Thymus (tissue), 11 donors: ENCODE measurements around the gene ARHGEF3. TPM values are rescaled to one million over a fixed set of nuclear protein-coding genes. Genes with fewer than 3 reads are reported as not detected.
"Not testable (repeated sequence)": the region's sequence is repeated elsewhere in the genome, so short reads cannot be mapped to it uniquely, and the experiment has no call there.

ENCODE experiments used
- DNase-seq, 9 donors: peaks; one replicate each; pipeline ENCODE4 v3.0.0-alpha.2; 2013; ENCODE audit warnings: low spot score in 9 of 9, low read depth in 6 of 9, missing footprints in 1 of 9
- H3K27ac ChIP-seq, 2 donors: one replicate each; pipeline ENCODE4 v1.5.1; 2013; ENCODE audit warnings: control low read depth in 1 of 2, low read depth in 1 of 2, low read length in 1 of 2, mild to moderate bottlenecking in 1 of 2, moderate library complexity in 1 of 2
- H3K27me3 ChIP-seq, 2 donors: one replicate each; pipeline ENCODE4 v1.5.1; 2013; ENCODE audit warnings: low read length in 1 of 2; ENCODE audit not compliant: control insufficient read depth in 2 of 2, insufficient read depth in 1 of 2
- H3K36me3 ChIP-seq, 2 donors: one replicate each; pipeline ENCODE4 v1.5.1; 2013; ENCODE audit warnings: low read length in 1 of 2, mild to moderate bottlenecking in 1 of 2, moderate library complexity in 1 of 2; ENCODE audit not compliant: control insufficient read depth in 2 of 2, insufficient read depth in 2 of 2
- H3K4me1 ChIP-seq, 2 donors: one replicate each; pipeline ENCODE4 v1.5.1; 2013; ENCODE audit warnings: low read length in 2 of 2; ENCODE audit not compliant: control insufficient read depth in 2 of 2, insufficient read depth in 2 of 2
- H3K4me3 ChIP-seq, 2 donors: one replicate each; pipeline ENCODE4 v1.5.1; 2013; ENCODE audit warnings: low read length in 2 of 2, control low read depth in 1 of 2, mild to moderate bottlenecking in 1 of 2
- H3K9me3 ChIP-seq, 2 donors: one replicate each; pipeline ENCODE4 v1.5.1; 2013; ENCODE audit warnings: low read length in 1 of 2, mild to moderate bottlenecking in 1 of 2; ENCODE audit not compliant: control insufficient read depth in 2 of 2, insufficient read depth in 1 of 2
- WGBS: extraction: QIAGEN DNeasy Blood & Tissue Kit; methylation state at CpG from one replicate; pipeline ENCODE4 v1.1.7; 2013; 5-methylcytosine and 5-hydroxymethylcytosine counted together
- polyA plus RNA-seq: library from polyadenylated mRNA; stranded (reverse); fragments of 200-250 nt; gene quantifications from one replicate; pipeline ENCODE4 v1.2.3, GENCODE V29; 2013
- total RNA-seq: library from RNA; stranded (reverse); fragments of 120-200 nt; gene quantifications from one replicate; pipeline ENCODE4 v1.2.4, GENCODE V29; 2013
- donor health status: healthy.

Gene ARHGEF3
- total and polyA plus RNA-seq, 2 donors = 26.7 to 31.5 TPM

DNA sequence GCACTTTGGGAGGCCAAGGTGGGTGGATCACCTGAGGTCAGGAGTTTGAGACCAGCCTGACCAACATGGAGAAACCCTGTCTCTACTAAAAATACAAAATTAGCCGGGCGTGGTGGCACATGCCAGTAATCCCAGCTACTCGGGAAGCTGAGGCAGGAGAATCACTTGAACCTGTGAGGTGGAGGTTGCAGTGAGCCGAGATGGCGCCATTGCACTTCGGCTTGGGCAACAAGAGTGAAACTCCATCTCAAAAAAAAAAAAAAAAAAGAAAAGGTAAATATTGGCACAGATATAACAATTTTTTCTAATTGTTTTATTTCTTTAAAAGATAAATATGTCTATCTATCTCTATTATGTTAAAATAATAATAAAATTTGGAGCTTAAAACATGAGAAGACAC, 94.3 kb downstream of the ARHGEF3 start:
- not testable (repeated sequence) for H3K9me3 ChIP-seq, H3K27me3 ChIP-seq, H3K4me3 ChIP-seq, H3K27ac ChIP-seq, H3K36me3 ChIP-seq, DNase-seq, H3K4me1 ChIP-seq
- WGBS = 98% methylated on average over 6 of the region's 6 CpGs

GRCh38 chr3:56706629-56707028, 95.1 kb downstream of the ARHGEF3 start:
- H3K4me3 ChIP-seq = no peak overlapping the region
- H3K4me1 ChIP-seq = no peaks in the 10 kb centered on the region
- DNase-seq = no peak
- no peaks in the 10 kb centered on the region for H3K36me3 ChIP-seq
- no peak overlapping the region for H3K27ac ChIP-seq
- H3K27me3 ChIP-seq = no peaks in the 10 kb centered on the region
- peaks cover 0 to 3% of the 10 kb centered on the region in 2 donors for H3K9me3 ChIP-seq

GRCh38 chr3:56704706-56705105, 97.0 kb downstream of the ARHGEF3 start:
- Histone ChIP-seq H3K4me1 (no peaks in the 10 kb centered on the region), H3K27ac (no peak overlapping the region), H3K9me3 (no peaks in the 10 kb centered on the region), H3K36me3 (no peaks in the 10 kb centered on the region), H3K4me3 (no peak overlapping the region), H3K27me3 (no peaks in the 10 kb centered on the region)
- WGBS = 86% methylated on average over 3 of the region's 3 CpGs
- no peak for DNase-seq

DNA sequence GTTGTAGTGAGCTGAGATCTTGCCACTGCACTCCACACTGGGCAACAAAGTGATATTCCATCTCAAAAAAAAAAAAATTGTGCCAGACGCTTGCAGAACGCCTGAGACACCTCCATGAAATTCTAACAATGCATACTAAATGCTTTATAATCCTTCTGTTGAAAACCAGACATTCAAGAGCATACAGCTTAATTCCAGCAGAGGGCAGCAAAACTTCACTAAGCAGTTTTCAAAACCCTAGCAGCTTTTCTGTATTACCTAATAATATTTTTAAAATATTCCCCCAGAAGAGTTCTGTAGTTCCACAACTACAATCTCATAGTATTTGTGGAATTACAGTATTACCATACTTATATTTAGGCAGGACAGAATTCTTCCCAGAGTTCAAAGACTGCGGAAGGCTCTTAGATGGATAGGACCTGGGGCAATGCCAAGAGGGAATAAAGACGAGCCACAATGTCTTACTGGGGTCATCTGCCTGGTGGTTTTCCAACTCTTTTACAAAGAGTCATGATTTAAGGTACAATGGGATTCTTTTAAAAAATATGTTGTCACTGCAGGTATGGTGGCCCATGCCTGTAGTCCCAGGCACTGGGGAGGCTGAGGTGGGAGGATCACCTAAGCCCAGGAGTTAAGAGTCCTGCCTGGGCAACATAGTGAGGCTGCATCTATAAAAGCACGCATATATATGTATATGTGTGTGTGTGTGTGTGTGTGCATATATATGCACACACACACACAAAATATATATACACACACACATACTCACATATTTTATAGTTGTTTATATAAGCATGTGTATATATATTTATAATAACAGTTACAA, 99.0 kb downstream of the ARHGEF3 start:
- H3K9me3 ChIP-seq = no peaks in the 10 kb centered on the region
- no peak overlapping the region for H3K4me3 ChIP-seq
- DNase-seq = peak in 8 of 9 donors; percentile 50 to 86 (median 73)
- H3K36me3 ChIP-seq = no peaks in the 10 kb centered on the region
- H3K27ac ChIP-seq = no peak overlapping the region
- H3K4me1 ChIP-seq = no peaks in the 10 kb centered on the region
- H3K27me3 ChIP-seq = no peaks in the 10 kb centered on the region
- 58% methylated on average over 5 of the region's 5 CpGs for WGBS

- Histone ChIP-seq H3K27ac (no peak overlapping the region), H3K36me3 (no peaks in the 10 kb centered on the region)
- 67% methylated on average over 4 of the region's 4 CpGs for WGBS
Measured at GRCh38 chr3:56700151-56700550, 101.6 kb downstream of the ARHGEF3 start.

DNA sequence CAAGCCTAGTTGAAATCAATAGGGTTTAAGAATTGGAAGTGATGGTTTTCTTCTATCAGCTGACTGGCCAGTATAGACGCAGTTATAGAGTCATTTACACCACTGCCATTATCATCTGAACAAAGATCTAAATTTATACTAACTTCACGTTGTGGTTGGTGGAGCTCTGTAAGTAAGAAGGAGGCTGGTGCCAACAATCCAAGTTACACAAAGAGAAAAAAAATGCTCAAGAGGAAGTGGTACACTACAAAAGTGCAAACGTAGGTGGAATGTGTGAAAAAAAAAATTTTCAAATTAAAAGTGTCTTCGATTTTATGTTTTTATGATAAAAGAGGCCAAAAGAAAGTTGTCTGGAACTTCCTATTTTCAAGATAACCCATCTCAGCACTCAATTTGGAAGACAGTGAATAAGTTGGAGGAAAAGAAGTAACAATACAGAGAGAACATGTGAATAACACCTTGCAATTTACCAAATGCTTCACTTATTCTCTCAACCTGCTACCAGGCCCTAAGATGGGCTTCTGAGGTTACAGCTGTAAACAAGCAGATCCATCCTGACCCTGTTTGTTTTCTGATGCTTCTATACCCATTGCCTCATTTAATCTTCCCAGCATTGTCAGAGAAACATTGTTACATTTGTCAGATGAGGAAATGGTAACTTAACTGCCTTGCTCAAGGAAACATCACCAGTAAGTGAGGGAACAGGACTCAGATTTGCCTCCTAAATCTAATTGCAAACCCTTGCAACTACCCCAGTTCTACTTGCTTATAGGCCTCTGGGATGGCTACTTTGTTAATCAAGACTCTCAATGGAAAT, 106.7 kb downstream of the ARHGEF3 start:
- peak in 3 of 9 donors; percentile 37 to 77 (median 41) for DNase-seq
- 4% methylated on average over 4 of the region's 4 CpGs for WGBS

More at GRCh38 chr3:56700151-56700550, 101.6 kb downstream of the ARHGEF3 start:
- no peak overlapping the region for H3K4me3 ChIP-seq
- peaks cover 3% of the 10 kb centered on the region in 2 donors for H3K4me1 ChIP-seq
- no peaks in the 10 kb centered on the region for H3K27me3 ChIP-seq
- no peaks in the 10 kb centered on the region for H3K9me3 ChIP-seq
- no peak for DNase-seq

DNA sequence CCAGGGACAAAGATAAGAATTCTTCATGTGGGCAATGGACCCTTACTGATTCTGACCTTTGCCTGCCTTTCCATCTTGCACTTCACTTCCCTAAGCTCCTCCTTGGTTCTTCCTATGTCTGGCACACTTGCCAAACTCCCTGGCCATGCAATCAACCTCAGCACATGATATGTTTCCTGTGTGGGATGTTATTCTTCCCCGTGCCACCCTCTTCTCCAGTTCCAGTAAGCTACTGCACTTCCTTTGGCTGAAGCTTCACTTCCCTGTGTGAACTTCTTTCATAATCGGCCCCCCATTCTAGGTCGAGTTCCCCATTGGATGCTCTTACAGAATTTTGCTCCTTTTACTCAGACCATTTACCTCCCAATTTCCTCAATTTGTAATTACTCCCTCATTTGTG, 108.0 kb downstream of the ARHGEF3 start:
- Histone ChIP-seq H3K36me3 (no peaks in the 10 kb centered on the region), H3K4me3 (no peak overlapping the region), H3K4me1 (peaks cover 14 to 18% of the 10 kb centered on the region in 2 donors), H3K27ac (peak overlapping the region in 1 of 2 donors; percentile 56), H3K27me3 (no peaks in the 10 kb centered on the region), H3K9me3 (no peaks in the 10 kb centered on the region)
- DNase-seq = peak in 1 of 9 donors; percentile 30
- 10% methylated on average over 3 of the region's 3 CpGs for WGBS

More for the DNA sequence above, 106.7 kb downstream of the ARHGEF3 start:
- H3K36me3 ChIP-seq = no peaks in the 10 kb centered on the region
- H3K27me3 ChIP-seq = no peaks in the 10 kb centered on the region
- no peak overlapping the region for H3K4me3 ChIP-seq
- no peaks in the 10 kb centered on the region for H3K9me3 ChIP-seq
- H3K27ac ChIP-seq = peak overlapping the region; percentile 39 to 92
- peaks cover 14 to 18% of the 10 kb centered on the region in 2 donors for H3K4me1 ChIP-seq

DNA sequence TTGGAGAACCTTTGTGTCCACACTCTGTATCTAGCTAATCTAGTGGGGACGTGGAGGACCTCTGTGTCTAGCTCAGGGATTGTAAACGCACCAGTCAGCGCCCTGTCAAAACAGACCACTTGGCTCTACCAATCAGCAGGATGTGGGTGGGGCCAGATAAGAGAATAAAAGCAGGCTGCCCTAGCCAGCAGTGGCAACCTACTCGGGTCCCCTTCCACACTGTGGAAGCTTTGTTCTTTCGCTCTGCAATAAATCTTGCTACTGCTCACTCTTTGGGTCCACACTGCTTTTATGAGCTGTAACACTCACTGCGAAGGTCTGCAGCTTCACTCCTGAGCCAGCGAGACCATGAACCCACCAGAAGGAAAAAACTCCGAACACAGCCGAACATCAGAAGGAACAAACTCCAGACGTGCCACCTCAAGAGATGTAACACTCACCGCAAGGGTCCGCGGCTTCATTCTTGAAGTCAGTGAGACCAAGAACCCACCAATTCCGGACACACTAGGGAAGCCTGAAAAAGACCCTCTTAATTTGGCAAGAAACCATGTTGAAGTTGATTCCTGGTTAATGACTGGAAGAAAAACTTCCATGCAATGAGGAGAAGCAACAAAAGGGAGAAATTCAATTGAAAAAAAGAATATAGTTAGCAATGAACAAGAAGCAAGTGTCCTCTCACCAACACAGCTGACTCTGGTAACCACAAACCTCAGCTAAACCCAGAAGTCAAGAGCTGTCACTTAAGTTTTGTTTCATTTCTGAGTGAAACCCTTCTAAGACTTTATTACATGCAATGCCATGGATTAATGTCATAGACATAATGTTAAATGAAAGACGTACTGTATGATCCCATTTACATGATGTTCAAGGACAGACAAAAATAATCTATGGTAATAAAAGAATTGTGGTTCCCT, 109.0 kb downstream of the ARHGEF3 start:
- H3K4me3 ChIP-seq, H3K36me3 ChIP-seq, H3K27me3 ChIP-seq, H3K9me3 ChIP-seq: not testable (repeated sequence)
- 59% methylated on average over 15 of the region's 15 CpGs for WGBS
- Histone ChIP-seq H3K27ac (peak overlapping the region; percentile 36 to 49), H3K4me1 (peaks cover 14 to 18% of the 10 kb centered on the region in 2 donors)
- DNase-seq = peak in 6 of 9 donors; percentile 45 to 81 (median 53)
